HepG2 (cell line): ENCODE results near the gene KCTD14. TPM values are rescaled to one million over a fixed set of nuclear protein-coding genes. Genes with fewer than 3 reads are reported as not detected.

Source experiments
- ADNP ChIP-seq: sonication (generic); formaldehyde crosslinking; IDR thresholded peaks from 2 replicates; pipeline ENCODE4 v1.4.0; 2020; ENCODE audit warnings: missing genetic modification reagents
- CENPT ChIP-seq: sonication (generic); formaldehyde crosslinking; IDR thresholded peaks from 2 replicates; pipeline ENCODE4 v1.8.0; 2022; ENCODE audit warnings: low read depth, mild to moderate bottlenecking, moderate library complexity, missing genetic modification reagents
- DNMT3B ChIP-seq: conservative IDR thresholded peaks from 2 replicates; pipeline ENCODE4 v1.6.1; 2016; ENCODE audit warnings: missing biosample characterization, control low read depth
- FOXO1 ChIP-seq: sonication (generic); formaldehyde crosslinking; IDR thresholded peaks from 2 replicates; pipeline ENCODE4 v1.4.0; 2020; ENCODE audit warnings: missing genetic modification reagents
- GABPA ChIP-seq, 2 experiments: IDR thresholded peaks; 2 replicates each; pipeline ENCODE4 v1.6.1; 2011 to 2016; ENCODE audit warnings: low read depth in 2 of 2, low read length in 1 of 2, missing biosample characterization in 1 of 2, missing genetic modification characterization in 1 of 2
- HES4 ChIP-seq: sonication (generic); formaldehyde crosslinking; IDR thresholded peaks from 2 replicates; pipeline ENCODE4 v1.9.0; 2021; ENCODE audit warnings: mild to moderate bottlenecking, missing genetic modification reagents, borderline replicate concordance
- HIVEP1 ChIP-seq: sonication (generic); formaldehyde crosslinking; IDR thresholded peaks from 2 replicates; pipeline ENCODE4 v1.4.0; 2020; ENCODE audit warnings: mild to moderate bottlenecking, missing genetic modification reagents
- IRF2 ChIP-seq: IDR thresholded peaks from 2 replicates; pipeline ENCODE4 v1.6.1; 2018; ENCODE audit warnings: missing genetic modification reagents, missing compliant biosample characterization
- KLF15 ChIP-seq: sonication (generic); formaldehyde crosslinking; IDR thresholded peaks from 2 replicates; pipeline ENCODE4 v1.8.1; 2023; ENCODE audit warnings: borderline replicate concordance, mild to moderate bottlenecking, inconsistent platforms, missing genetic modification reagents, mixed read lengths
- MIXL1 ChIP-seq: IDR thresholded peaks from 2 replicates; pipeline ENCODE4 v1.6.1; 2016
- NFIC ChIP-seq: IDR thresholded peaks from 2 replicates; pipeline ENCODE4 v1.6.1; 2012; ENCODE audit warnings: mild to moderate bottlenecking, low read length, inconsistent platforms
- NFRKB ChIP-seq: fragments of 450-650 bp; IDR thresholded peaks from 2 replicates; pipeline ENCODE4 v1.6.1; 2017
- NFYC ChIP-seq: IDR thresholded peaks from 2 replicates; pipeline ENCODE4 v1.6.1; 2016; ENCODE audit warnings: missing genetic modification reagents, missing compliant biosample characterization
- PRPF4 ChIP-seq: fragments of 200-400 bp; formaldehyde crosslinking; IDR thresholded peaks from 2 replicates; pipeline ENCODE4 v1.6.1; 2016; ENCODE audit warnings: low read length, low read depth; ENCODE audit not compliant: poor library complexity, severe bottlenecking
- RBAK ChIP-seq: sonication (generic); formaldehyde crosslinking; IDR thresholded peaks from 2 replicates; pipeline ENCODE4 v1.5.1; 2020; ENCODE audit warnings: mild to moderate bottlenecking, missing genetic modification reagents
- RXRA ChIP-seq: sonication (generic); formaldehyde crosslinking; IDR thresholded peaks from 2 replicates; pipeline ENCODE4 v1.5.1; 2020; ENCODE audit warnings: missing genetic modification reagents
- SALL1 ChIP-seq: sonication (generic); formaldehyde crosslinking; IDR thresholded peaks from 2 replicates; pipeline ENCODE4 v1.8.0; 2022; ENCODE audit warnings: mild to moderate bottlenecking, missing genetic modification reagents
- SMAD9 ChIP-seq: sonication (generic); formaldehyde crosslinking; IDR thresholded peaks from 2 replicates; pipeline ENCODE4 v1.5.1; 2020; ENCODE audit warnings: mild to moderate bottlenecking, missing genetic modification reagents
- ZNF180 ChIP-seq: sonication (generic); formaldehyde crosslinking; IDR thresholded peaks from 2 replicates; pipeline ENCODE4 v1.4.0; 2020; ENCODE audit warnings: low read depth, missing genetic modification reagents, borderline replicate concordance
- ZNF326 ChIP-seq: sonication (generic); formaldehyde crosslinking; IDR thresholded peaks from 2 replicates; pipeline ENCODE4 v1.4.0; 2020; ENCODE audit warnings: missing genetic modification reagents, borderline replicate concordance
- ZNF382 ChIP-seq: sonication (generic); formaldehyde crosslinking; IDR thresholded peaks from 2 replicates; pipeline ENCODE4 v1.5.0; 2020; ENCODE audit warnings: missing genetic modification reagents, mild to moderate bottlenecking, borderline replicate concordance
- ZNF383 ChIP-seq: sonication (generic); formaldehyde crosslinking; IDR thresholded peaks from 2 replicates; pipeline ENCODE4 v1.4.0; 2020; ENCODE audit warnings: missing genetic modification reagents, mild to moderate bottlenecking, borderline replicate concordance
- ZNF670 ChIP-seq: sonication (generic); formaldehyde crosslinking; IDR thresholded peaks from 2 replicates; pipeline ENCODE4 v1.8.0; 2022; ENCODE audit warnings: mild to moderate bottlenecking, missing genetic modification reagents, borderline replicate concordance
- ZNF737 ChIP-seq: sonication (generic); formaldehyde crosslinking; IDR thresholded peaks from 2 replicates; pipeline ENCODE4 v1.5.0; 2020; ENCODE audit warnings: missing genetic modification reagents, mild to moderate bottlenecking, borderline replicate concordance
- ZSCAN20 ChIP-seq: sonication (generic); formaldehyde crosslinking; IDR thresholded peaks from 2 replicates; pipeline ENCODE4 v1.4.0; 2020; ENCODE audit warnings: missing genetic modification reagents, mild to moderate bottlenecking, borderline replicate concordance
- polyA plus RNA-seq, 8 experiments: library from polyadenylated mRNA; depleted of rRNA in 3 of 8; stranded (reverse) in 7 of 8; unstranded in 1 of 8; fragments of >200 nt; fragmentation: Illumina TruSeq in 4 of 8; extraction: Trizol in 4 of 8; gene quantifications; 2 replicates each; pipeline versions ENCODE4 v1.2.1 to v1.2.3, GENCODE V29; 2011 to 2016; ENCODE audit warnings: low read depth in 4 of 8, missing spikeins in 1 of 8, mixed read lengths in 1 of 8; ENCODE audit not compliant: insufficient read depth in 1 of 8
- total RNA-seq, 5 experiments: library from RNA; depleted of rRNA; stranded (reverse); fragments of >200 nt; fragmentation: Illumina TruSeq; extraction: Trizol; gene quantifications; 2 replicates each; pipeline ENCODE4 v1.2.3, GENCODE V29; 2016; ENCODE audit warnings: low read depth in 1 of 5
- TF ChIP-seq, protein P1 (sequence below): sonication (generic); formaldehyde crosslinking; IDR thresholded peaks from 2 replicates; pipeline ENCODE4 v1.9.0; 2022; ENCODE audit warnings: low read depth, missing genetic modification reagents
- TF ChIP-seq, protein P2 (sequence below): conservative IDR thresholded peaks from 2 replicates; pipeline ENCODE4 v1.6.1; 2018; ENCODE audit warnings: missing genetic modification reagents
- TF ChIP-seq, protein P3 (sequence below): sonication (generic); formaldehyde crosslinking; IDR thresholded peaks from 2 replicates; pipeline ENCODE4 v1.4.0; 2020; ENCODE audit warnings: missing genetic modification reagents

KCTD14 gene
- total and polyA plus RNA-seq, 2 of the 13 experiments (the other 11 are each of a cell fraction or from before 2014, with no cell fraction given) = 10.3 to 15.6 TPM

DNA sequence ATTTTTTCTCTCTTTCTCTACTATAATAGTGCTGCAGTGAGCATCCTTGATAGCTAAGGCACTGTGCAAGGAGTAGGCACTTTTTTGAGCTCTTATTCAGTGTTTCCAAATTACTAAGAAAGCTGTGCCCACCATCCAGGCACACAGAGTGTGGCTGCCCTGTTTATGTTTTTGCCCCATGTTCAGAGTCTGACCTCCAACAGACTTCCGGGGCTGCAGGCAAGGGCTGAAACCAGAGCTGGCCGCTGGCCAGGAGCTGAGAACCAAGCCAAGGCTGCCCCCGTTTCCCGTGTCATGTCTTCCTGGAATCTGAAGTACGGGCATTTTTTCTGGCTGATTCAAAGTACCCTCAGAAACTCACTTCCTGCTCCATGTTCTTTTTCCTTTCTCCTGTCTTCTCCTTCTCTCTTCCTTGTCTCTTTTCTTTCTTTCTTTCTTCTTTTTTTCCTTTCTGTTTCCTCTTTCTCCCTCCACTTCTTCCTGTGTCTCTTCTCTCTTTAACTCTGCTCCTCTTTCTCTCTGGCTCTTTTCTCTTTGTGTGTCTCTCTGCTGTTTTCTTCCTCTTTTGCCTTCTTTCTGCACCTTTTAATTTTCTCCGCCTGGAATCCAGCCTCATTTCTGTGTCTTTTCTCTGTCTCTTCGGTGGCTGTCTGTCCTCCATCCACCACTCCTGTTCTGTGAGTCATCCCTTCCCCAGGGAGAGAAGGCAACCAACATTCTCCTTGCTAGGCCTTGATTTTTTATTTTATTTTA lies 17.0 kb upstream of the KCTD14 start (continued):
- TF ChIP-seq MIXL1 (CRISPR knock-in tag) = 0 out of 2 replicates have a peak, but pooled peaks have one; percentile 14
- TF ChIP-seq NFIC = peak; percentile 77; the same call in 1 of the 2 replicates
- TF ChIP-seq, protein P1, sequence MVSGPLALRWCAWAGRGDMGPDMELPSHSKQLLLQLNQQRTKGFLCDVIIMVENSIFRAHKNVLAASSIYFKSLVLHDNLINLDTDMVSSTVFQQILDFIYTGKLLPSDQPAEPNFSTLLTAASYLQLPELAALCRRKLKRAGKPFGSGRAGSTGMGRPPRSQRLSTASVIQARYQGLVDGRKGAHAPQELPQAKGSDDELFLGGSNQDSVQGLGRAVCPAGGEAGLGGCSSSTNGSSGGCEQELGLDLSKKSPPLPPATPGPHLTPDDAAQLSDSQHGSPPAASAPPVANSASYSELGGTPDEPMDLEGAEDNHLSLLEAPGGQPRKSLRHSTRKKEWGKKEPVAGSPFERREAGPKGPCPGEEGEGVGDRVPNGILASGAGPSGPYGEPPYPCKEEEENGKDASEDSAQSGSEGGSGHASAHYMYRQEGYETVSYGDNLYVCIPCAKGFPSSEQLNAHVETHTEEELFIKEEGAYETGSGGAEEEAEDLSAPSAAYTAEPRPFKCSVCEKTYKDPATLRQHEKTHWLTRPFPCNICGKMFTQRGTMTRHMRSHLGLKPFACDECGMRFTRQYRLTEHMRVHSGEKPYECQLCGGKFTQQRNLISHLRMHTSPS (CRISPR knock-in tag) = peak; percentile 70
- no peak for TF ChIP-seq PRPF4
- TF ChIP-seq ZNF670 = 0 out of 2 replicates have a peak, but pooled peaks have one; percentile 20
- TF ChIP-seq NFRKB = no peak
- TF ChIP-seq ZSCAN20 = no peak
- peak; percentile 83 for TF ChIP-seq FOXO1 (CRISPR knock-in tag)
- no peak for TF ChIP-seq ZNF382 (CRISPR knock-in tag)
- no peak for TF ChIP-seq ZNF737 (CRISPR knock-in tag)
- no peak for TF ChIP-seq ZNF180 (CRISPR knock-in tag)
- TF ChIP-seq, protein P2, sequence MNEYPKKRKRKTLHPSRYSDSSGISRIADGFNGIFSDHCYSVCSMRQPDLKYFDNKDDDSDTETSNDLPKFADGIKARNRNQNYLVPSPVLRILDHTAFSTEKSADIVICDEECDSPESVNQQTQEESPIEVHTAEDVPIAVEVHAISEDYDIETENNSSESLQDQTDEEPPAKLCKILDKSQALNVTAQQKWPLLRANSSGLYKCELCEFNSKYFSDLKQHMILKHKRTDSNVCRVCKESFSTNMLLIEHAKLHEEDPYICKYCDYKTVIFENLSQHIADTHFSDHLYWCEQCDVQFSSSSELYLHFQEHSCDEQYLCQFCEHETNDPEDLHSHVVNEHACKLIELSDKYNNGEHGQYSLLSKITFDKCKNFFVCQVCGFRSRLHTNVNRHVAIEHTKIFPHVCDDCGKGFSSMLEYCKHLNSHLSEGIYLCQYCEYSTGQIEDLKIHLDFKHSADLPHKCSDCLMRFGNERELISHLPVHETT = no peak
- no peak for TF ChIP-seq NFYC (CRISPR knock-in tag)
- no peak for TF ChIP-seq ADNP
- TF ChIP-seq, protein P3, sequence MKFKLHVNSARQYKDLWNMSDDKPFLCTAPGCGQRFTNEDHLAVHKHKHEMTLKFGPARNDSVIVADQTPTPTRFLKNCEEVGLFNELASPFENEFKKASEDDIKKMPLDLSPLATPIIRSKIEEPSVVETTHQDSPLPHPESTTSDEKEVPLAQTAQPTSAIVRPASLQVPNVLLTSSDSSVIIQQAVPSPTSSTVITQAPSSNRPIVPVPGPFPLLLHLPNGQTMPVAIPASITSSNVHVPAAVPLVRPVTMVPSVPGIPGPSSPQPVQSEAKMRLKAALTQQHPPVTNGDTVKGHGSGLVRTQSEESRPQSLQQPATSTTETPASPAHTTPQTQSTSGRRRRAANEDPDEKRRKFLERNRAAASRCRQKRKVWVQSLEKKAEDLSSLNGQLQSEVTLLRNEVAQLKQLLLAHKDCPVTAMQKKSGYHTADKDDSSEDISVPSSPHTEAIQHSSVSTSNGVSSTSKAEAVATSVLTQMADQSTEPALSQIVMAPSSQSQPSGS (CRISPR knock-in tag) = no peak
- no peak for TF ChIP-seq ZNF326 (CRISPR knock-in tag)
- TF ChIP-seq CENPT (CRISPR knock-in tag) = no peak
- no peak for TF ChIP-seq GABPA (IDR thresholded peaks at IDR 0.05; ENCODE audit: low read depth, low read length)
- TF ChIP-seq GABPA (CRISPR knock-in tag; IDR thresholded peaks at IDR 0.05; ENCODE audit: low read depth) = peak; percentile 77
- no peak for TF ChIP-seq HES4
- TF ChIP-seq SMAD9 = no peak
- peak; percentile 82 for TF ChIP-seq SALL1 (CRISPR knock-in tag)
- TF ChIP-seq HIVEP1 (CRISPR knock-in tag) = no peak
- TF ChIP-seq IRF2 (CRISPR knock-in tag) = 0 out of 2 replicates have a peak, but pooled peaks have one; percentile 48
- TF ChIP-seq RXRA (CRISPR knock-in tag) = 0 out of 2 replicates have a peak, but pooled peaks have one; percentile 42
- no peak for TF ChIP-seq DNMT3B (CRISPR knock-in tag)
- no peak for TF ChIP-seq KLF15 (CRISPR knock-in tag)
- TF ChIP-seq RBAK (CRISPR knock-in tag) = no peak
- TF ChIP-seq ZNF383 = no peak
